OCI-M2 (cell line): ENCODE measurements around the gene DOK5.

Experiments
- DNase-seq: peaks from one replicate; lab custom pipeline; 2025; ENCODE audit not compliant: unreplicated experiment; lab: John Stamatoyannopoulos, UW

DOK5 gene

GRCh38 chr20:54608039-54608745, 132.8 kb downstream of the DOK5 start:
- no peak for DNase-seq

DNA sequence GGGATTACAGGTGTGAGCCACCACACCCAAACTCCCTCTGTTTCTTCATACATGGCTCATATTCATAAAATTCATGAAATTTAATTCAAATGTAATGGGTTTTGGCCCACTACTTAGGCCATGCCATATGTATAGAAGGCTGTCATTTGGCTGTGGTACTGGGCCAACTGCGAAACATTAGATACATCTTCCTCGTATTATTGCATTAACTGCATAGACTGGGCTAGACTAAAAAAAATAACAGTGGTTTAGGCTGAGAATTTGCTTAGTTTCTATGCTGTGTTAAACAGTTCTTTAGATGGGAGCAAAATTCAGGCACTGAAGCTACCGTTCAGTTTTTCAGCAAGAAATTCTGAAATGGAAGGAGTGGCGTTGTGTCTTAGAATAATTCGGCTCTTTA, 133.6 kb downstream of the DOK5 start:
- no peak for DNase-seq

DNA sequence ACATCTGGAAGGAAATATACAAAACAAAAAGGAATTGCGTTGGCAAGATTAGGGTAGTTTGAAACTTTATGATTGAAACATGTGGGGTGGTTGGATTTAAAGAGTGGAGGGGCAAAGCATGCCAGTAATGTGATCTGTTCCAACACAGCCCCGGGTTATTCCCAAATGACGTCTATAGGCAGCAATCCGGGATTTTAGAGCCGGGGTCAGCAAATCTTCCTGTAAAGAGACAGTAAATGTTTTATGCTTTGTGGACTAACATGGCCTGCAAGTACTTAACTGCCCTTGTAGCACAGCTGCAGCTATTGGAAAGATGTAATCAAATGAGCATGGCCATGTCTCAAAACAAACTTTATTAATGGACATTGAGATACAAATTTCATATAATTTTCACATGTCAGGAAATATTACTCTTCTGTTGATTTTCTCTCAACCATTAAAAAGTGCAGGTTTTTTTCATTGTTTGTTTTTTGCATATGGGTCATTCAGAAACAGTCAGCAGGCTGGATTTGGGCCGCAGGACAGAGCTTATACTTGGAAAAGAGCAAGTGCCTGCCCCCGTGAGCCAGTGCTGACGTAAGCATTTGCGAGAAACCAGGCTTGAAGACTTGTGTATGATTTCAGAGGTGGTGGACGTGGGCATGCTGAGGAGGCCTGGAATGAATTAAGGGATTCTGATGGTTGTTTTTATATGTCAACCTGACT, 136.5 kb downstream of the DOK5 start:
- no peak for DNase-seq

GRCh38 chr20:54618412-54618811, 143.0 kb downstream of the DOK5 start:
- no peak for DNase-seq

GRCh38 chr20:54619181-54619580, 143.8 kb downstream of the DOK5 start:
- no peak for DNase-seq

GRCh38 chr20:54619682-54620081, 144.3 kb downstream of the DOK5 start:
- DNase-seq, result no peak

GRCh38 chr20:54620611-54621010, 145.2 kb downstream of the DOK5 start:
- DNase-seq, result no peak

GRCh38 chr20:54622333-54623295, 147.2 kb downstream of the DOK5 start:
- no peak for DNase-seq

DNA sequence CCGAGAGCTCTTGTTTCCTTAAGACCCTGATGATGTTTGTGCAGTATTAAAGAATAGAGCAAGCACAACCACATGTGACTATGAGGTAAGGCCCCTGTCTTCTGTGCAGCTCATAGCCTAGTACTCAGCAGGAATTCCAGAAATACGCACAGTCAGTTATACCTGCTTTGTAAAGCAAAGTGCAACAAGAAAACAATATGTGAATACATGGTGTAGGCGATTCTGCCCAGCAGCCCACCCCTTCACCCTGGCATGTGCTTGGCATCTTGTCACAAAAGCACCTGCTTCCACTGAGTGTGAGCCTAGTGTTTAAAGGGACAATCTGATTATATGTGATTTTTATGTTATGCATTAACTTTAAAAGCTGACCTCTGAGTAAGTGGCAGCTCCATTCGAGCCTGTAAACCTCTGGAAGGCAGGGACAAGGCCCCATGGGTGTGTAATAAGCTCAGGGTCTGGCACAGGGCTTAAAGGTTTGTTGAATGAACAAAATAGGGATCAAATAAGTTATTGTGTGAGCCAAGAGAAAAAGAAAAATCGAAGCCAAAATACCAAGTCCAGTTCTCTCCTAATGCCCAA, 148.7 kb downstream of the DOK5 start:
- no peak for DNase-seq

DNA sequence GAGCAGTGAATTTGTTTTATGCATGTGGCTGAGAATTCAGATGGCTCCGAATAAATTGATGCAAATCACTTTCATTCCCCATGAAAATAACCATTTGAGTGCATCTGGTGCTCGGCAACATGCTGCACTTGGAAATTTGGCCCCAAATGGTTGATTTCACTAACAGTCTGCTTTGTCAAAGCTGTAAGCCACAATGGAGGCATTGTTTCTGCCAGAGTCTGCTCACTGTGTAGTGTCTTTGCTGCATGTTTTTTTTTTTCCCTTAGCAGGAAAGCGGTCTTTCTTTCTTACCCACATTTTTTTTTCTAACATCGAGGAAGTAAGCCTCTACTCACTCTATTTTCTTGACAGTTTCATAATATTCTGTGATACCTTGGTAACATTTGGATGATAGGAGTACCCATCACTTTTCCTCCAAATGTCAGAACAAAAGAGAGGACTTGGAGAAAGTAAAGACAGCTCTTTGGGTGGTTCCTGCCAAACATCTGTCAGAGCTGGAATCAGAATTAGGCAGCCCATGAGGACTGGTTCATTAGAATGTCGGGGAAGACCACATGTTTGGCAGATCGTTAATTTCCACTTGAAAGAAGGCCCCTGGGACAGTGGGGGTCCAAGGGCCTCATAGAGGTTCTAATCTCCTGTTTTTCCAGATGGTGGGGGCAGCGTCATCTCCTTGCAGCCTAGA, 149.5 kb downstream of the DOK5 start:
- no peak for DNase-seq

- DNase-seq, result no peak
Observed at GRCh38 chr20:54625497-54625896, 150.1 kb downstream of the DOK5 start.

GRCh38 chr20:54626126-54626525, 150.7 kb downstream of the DOK5 start:
- no peak for DNase-seq

- no peak for DNase-seq
Observed at GRCh38 chr20:54629632-54630031, 154.2 kb downstream of the DOK5 start.

GRCh38 chr20:54630582-54630981, 155.2 kb downstream of the DOK5 start:
- DNase-seq, result no peak

DNA sequence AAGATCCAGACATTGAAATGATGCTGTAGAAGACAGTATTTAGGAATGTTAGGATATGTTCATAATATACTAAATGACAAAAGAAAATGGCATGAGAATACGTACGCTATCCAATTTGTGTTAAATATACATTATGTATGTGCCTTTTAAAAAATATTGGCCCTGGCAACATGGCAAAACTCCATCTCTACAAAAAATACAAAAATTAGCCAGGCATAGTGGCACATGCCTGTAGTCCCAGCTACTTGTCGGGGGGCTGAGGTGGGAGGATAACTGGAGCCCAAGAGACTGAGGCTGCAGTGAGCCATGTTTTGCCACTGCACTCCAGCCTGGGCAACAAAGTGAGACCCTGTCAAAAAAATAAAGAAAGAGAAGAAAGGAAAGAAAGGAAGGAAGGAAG, 155.7 kb downstream of the DOK5 start:
- no peak for DNase-seq

DNA sequence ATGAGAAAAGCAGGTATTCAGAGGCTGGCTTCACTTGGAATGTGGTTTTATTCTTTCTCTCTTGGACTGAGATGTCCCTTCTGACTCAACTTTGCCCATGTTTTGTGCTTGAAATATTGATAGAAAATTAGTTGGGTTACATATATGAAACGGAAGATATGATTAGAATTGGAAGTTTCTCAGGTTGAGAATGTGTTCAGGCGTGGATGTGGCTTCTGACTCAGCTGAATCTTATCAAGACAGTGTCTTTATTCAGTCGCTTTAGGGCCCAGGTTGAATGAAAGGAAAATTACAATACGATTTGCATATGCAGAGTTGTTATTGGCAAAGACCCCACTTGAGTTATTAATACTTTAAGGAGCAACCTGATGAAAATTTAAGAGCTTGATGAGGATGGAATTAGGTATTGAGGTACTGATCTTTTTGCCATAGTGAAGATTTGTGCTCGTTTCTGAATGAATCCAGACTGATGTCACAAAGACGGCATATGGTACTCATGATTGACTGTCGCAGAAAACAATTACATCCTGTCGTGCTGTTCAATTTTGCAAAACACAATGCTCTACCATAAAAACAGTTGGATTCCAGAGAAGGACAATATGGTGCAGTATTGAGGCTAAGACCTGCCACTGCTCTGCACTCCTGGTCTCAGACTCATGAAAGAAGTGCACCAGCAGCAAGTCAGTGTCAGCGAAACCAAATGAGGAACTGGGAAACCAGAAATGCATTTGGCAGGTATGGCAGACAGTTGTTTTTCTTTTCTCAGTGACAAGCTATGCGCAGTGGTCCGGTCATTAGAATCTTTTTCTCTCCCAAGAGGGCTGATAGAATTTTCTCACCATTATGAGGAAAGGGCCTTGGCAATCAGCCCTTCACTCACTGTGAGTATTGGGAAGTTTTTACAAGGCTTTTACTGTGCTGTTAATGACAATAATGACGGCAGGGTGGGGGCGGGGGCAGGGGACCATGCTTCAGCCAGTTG, 158.3 kb downstream of the DOK5 start:
- no peak for DNase-seq

DNA sequence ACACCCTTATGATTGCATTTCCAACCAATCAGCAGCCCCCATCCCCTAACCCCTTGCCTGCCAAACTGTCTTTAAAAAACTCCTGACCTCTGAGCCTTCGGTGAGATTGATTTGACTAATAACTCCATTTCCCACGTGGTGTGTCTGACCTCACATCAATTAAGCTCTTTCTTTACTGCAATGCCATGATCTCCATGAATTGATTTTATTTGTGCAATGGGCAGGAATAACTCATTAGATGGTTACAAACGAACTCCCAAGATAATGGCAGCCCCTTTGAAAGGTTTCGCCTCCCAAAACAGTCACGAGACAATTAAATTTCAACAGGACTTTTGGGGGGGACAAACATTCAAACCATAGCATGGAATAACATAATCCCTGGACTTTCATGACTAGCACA, 161.2 kb downstream of the DOK5 start:
- no peak for DNase-seq

DNA sequence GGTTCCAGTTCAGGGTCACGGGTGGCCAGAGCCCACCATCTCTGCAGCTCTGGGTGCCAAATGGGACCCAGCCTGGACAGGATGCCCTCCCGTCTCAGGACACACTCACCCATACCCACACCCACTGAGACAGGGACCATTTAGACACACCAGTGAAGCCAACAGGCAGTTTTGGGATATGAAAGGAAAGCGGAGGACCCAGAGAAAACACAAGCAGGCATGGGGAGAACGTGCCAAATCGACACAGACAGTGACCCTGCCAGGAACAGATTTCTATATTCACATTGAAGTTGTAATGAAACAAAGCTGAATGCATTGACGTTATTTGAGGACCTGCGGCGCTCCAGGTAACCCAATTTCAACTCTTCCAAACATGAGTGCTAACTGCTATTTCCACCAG, 164.5 kb downstream of the DOK5 start:
- DNase-seq, result no peak

GRCh38 chr20:54640800-54641199, 165.4 kb downstream of the DOK5 start:
- DNase-seq, result no peak
